H1 (cell line): ENCODE measurements around the gene EMC10. TPM values are rescaled to one million over a fixed set of nuclear protein-coding genes. Genes with fewer than 3 reads are reported as not detected.

Experiments
- CTCF ChIA-PET: fragments of 300-600 bp; sonication (Branson Sonifier 250); formaldehyde crosslinking; loops from one replicate; lab custom pipeline; 2021; ENCODE audit not compliant: partially characterized antibody; lab: Charles Lee
- POLR2A ChIA-PET: fragments of 300-600 bp; sonication (Branson Sonifier 250); formaldehyde crosslinking; loops from one replicate; lab custom pipeline; 2021; ENCODE audit warnings: inconsistent platforms; ENCODE audit not compliant: partially characterized antibody; lab: Charles Lee
- DNase-seq, 2 experiments: peaks; one replicate each; pipeline versions ENCODE4 v3.0.0 to v3.0.0-alpha.2; 2010 to 2022; ENCODE audit warnings: low spot score in 2 of 2, low read depth in 1 of 2, mixed read lengths in 1 of 2
- FAIRE-seq: peaks from 2 replicates; lab custom pipeline; 2011; peaks lifted over from hg19 to GRCh38; lab: Jason Lieb, UNC
- H2AFZ ChIP-seq: 2 replicates; pipeline ENCODE4 v1.8.1; 2012; ENCODE audit warnings: low read length, inconsistent platforms
- H2AK5ac ChIP-seq: 2 replicates; pipeline ENCODE4 v1.6.1; 2013; ENCODE audit warnings: low read depth, low read length
- H2BK120ac ChIP-seq: replicated peaks from 2 replicates; pipeline ENCODE3; 2013; ENCODE audit warnings: low read depth, low read length, inconsistent platforms
- H2BK12ac ChIP-seq: 2 replicates; pipeline ENCODE4 v1.6.1; 2013; ENCODE audit warnings: low read depth, low read length
- H2BK15ac ChIP-seq: 2 replicates; pipeline ENCODE4 v1.6.1; 2013; ENCODE audit warnings: low read length
- H2BK20ac ChIP-seq: 2 replicates; pipeline ENCODE4 v1.6.1; 2013; ENCODE audit warnings: low read length
- H2BK5ac ChIP-seq: 2 replicates; pipeline ENCODE4 v1.6.1; 2013; ENCODE audit warnings: low read depth, low read length
- H3K14ac ChIP-seq: 2 replicates; pipeline ENCODE4 v1.6.1; 2013; ENCODE audit warnings: inconsistent platforms; ENCODE audit not compliant: insufficient read length
- H3K18ac ChIP-seq: 2 replicates; pipeline ENCODE4 v1.6.1; 2013; ENCODE audit warnings: low read length; ENCODE audit errors: extremely low read depth
- H3K23ac ChIP-seq: 2 replicates; pipeline ENCODE4 v1.6.1; 2013; ENCODE audit warnings: inconsistent platforms; ENCODE audit not compliant: insufficient read length
- H3K23me2 ChIP-seq: 2 replicates; pipeline ENCODE4 v1.6.1; 2013; ENCODE audit warnings: low read depth, low read length
- H3K27ac ChIP-seq: 2 replicates; pipeline ENCODE4 v1.6.1; 2011; ENCODE audit warnings: low read depth, low read length, inconsistent platforms
- H3K27me3 ChIP-seq, 4 experiments: replicated peaks in 1 of 4; 1 replicate in 1 of 4; 2 replicates in 3 of 4; pipeline versions ENCODE4 v1.6.1 to v1.8.1; 2011 to 2013; ENCODE audit warnings: low read length in 3 of 4, mild to moderate bottlenecking in 3 of 4, inconsistent platforms in 2 of 4, mixed read lengths in 2 of 4, moderate library complexity in 1 of 4; ENCODE audit not compliant: control insufficient read depth in 3 of 4, insufficient read depth in 3 of 4; ENCODE audit errors: extremely low read depth in 1 of 4
- H3K36me3 ChIP-seq, 4 experiments: 2 replicates each; pipeline versions ENCODE4 v1.6.1 to v1.8.1; 2011 to 2013; ENCODE audit warnings: mild to moderate bottlenecking in 4 of 4, low read length in 3 of 4, moderate library complexity in 2 of 4, control low read depth in 1 of 4, inconsistent platforms in 1 of 4; ENCODE audit not compliant: insufficient read depth in 4 of 4, control insufficient read depth in 2 of 4
- H3K4ac ChIP-seq: replicated peaks from 2 replicates; pipeline ENCODE3; 2013; ENCODE audit warnings: low read length, low read depth, mixed read lengths, inconsistent platforms; ENCODE audit not compliant: insufficient read length
- H3K4me1 ChIP-seq, 4 experiments: replicated peaks in 1 of 4; 1 replicate in 1 of 4; 2 replicates in 3 of 4; pipeline versions ENCODE4 v1.6.1 to v1.8.1; 2011 to 2013; ENCODE audit warnings: low read length in 3 of 4, inconsistent platforms in 2 of 4, mixed read lengths in 1 of 4; ENCODE audit not compliant: insufficient read depth in 4 of 4, control insufficient read depth in 3 of 4
- H3K4me2 ChIP-seq, 2 experiments: 2 replicates each; pipeline versions ENCODE4 v1.6.1 to v1.8.1; 2011 to 2013; ENCODE audit warnings: low read depth in 2 of 2, low read length in 2 of 2, control low read depth in 1 of 2, inconsistent platforms in 1 of 2, mild to moderate bottlenecking in 1 of 2; ENCODE audit not compliant: insufficient read depth in 1 of 2
- H3K4me3 ChIP-seq, 4 experiments: fragments of 200-600, 300-600 bp in 1 of 4; sonication (generic), shearing (Covaris generic), sonication (Bioruptor Twin) in 1 of 4; 2 replicates each; pipeline versions ENCODE4 v1.5.1 to v1.8.1; 2011 to 2016; ENCODE audit warnings: low read length in 4 of 4, low read depth in 3 of 4, control low read depth in 2 of 4, inconsistent platforms in 2 of 4, mild to moderate bottlenecking in 2 of 4, mixed read lengths in 1 of 4, moderate library complexity in 1 of 4; ENCODE audit not compliant: insufficient read depth in 2 of 4; ENCODE audit errors: extremely low read depth in 1 of 4
- H3K56ac ChIP-seq: replicated peaks from 2 replicates; pipeline ENCODE3; 2013; ENCODE audit warnings: low read depth, mild to moderate bottlenecking, mixed read lengths, low read length, inconsistent platforms; ENCODE audit not compliant: insufficient read length
- H3K79me1 ChIP-seq: 2 replicates; pipeline ENCODE4 v1.6.1; 2013; ENCODE audit warnings: low read depth, low read length, control low read depth
- H3K79me2 ChIP-seq, 2 experiments: 2 replicates each; pipeline versions ENCODE4 v1.6.1 to v1.8.1; 2012 to 2013; ENCODE audit warnings: low read length in 2 of 2, mild to moderate bottlenecking in 2 of 2, inconsistent platforms in 1 of 2; ENCODE audit not compliant: insufficient read depth in 2 of 2, control insufficient read depth in 1 of 2
- H3K9ac ChIP-seq, 4 experiments: replicated peaks in 1 of 4; 1 replicate in 1 of 4; 2 replicates in 3 of 4; pipeline versions ENCODE4 v1.6.1 to v1.8.1; 2011 to 2013; ENCODE audit warnings: low read depth in 3 of 4, low read length in 3 of 4, control low read depth in 2 of 4, mild to moderate bottlenecking in 2 of 4, moderate library complexity in 2 of 4, inconsistent platforms in 1 of 4; ENCODE audit errors: extremely low read depth in 1 of 4
- H3K9me3 ChIP-seq, 2 experiments: 2 replicates each; pipeline versions ENCODE4 v1.6.1 to v1.8.1; 2012 to 2013; ENCODE audit warnings: mild to moderate bottlenecking in 2 of 2, moderate library complexity in 2 of 2, control low read depth in 1 of 2, inconsistent platforms in 1 of 2, low read depth in 1 of 2, low read length in 1 of 2, mixed read lengths in 1 of 2; ENCODE audit not compliant: insufficient read depth in 2 of 2
- H4K20me1 ChIP-seq, 2 experiments: replicated peaks in 1 of 2; 2 replicates each; pipeline versions ENCODE3 to v1.8.1; 2011 to 2013; ENCODE audit warnings: inconsistent platforms in 2 of 2, low read length in 2 of 2, mild to moderate bottlenecking in 1 of 2; ENCODE audit not compliant: insufficient read depth in 2 of 2, control insufficient read depth in 1 of 2
- H4K5ac ChIP-seq: 2 replicates; pipeline ENCODE4 v1.6.1; 2013; ENCODE audit warnings: low read length, low read depth, mixed read lengths, inconsistent platforms; ENCODE audit not compliant: insufficient read length
- H4K8ac ChIP-seq: 2 replicates; pipeline ENCODE4 v1.8.0; 2013; ENCODE audit warnings: mild to moderate bottlenecking, moderate library complexity, low read length, inconsistent platforms; ENCODE audit not compliant: insufficient read depth; ENCODE audit errors: extremely low read depth
- H4K91ac ChIP-seq: replicated peaks from 2 replicates; pipeline ENCODE3; 2013; ENCODE audit warnings: low read length, mixed read lengths, inconsistent platforms; ENCODE audit not compliant: insufficient read length
- ASH2L ChIP-seq: fragments of 200-600, 300-600 bp; sonication (generic); IDR thresholded peaks from one replicate; pipeline ENCODE4 v1.7.1; 2017; ENCODE audit warnings: low read length
- BACH1 ChIP-seq: IDR thresholded peaks from 2 replicates; pipeline ENCODE4 v1.6.1; 2012; ENCODE audit warnings: low read length, improper control_type of control experiment
- JUND ChIP-seq: IDR thresholded peaks from 2 replicates; pipeline ENCODE4 v1.6.1; 2011; ENCODE audit warnings: mild to moderate bottlenecking, improper control_type of control experiment, low read length
- POU5F1 ChIP-seq: IDR thresholded peaks from 2 replicates; pipeline ENCODE4 v1.6.1; 2011; ENCODE audit warnings: low read depth, mild to moderate bottlenecking, low read length, moderate library complexity
- SIX5 ChIP-seq: IDR thresholded peaks from 2 replicates; pipeline ENCODE4 v1.6.1; 2011; ENCODE audit warnings: mild to moderate bottlenecking, low read depth, low read length
- SP1 ChIP-seq: IDR thresholded peaks from 2 replicates; pipeline ENCODE4 v1.6.1; 2011; ENCODE audit warnings: low read depth, low read length
- SRF ChIP-seq: IDR thresholded peaks from 2 replicates; pipeline ENCODE4 v1.6.1; 2011; ENCODE audit warnings: mild to moderate bottlenecking, low read depth, low read length, moderate library complexity
- TCF12 ChIP-seq: IDR thresholded peaks from 2 replicates; pipeline ENCODE4 v1.6.1; 2011; ENCODE audit warnings: low read depth, mild to moderate bottlenecking, low read length
- WGBS, 2 experiments: shearing (Covaris generic) in 1 of 2; methylation state at CpG; one replicate each; pipeline versions ENCODE4 v1.1.6 to v1.1.7; 2013 to 2015; ENCODE audit warnings: low lambda C conversion rate in 2 of 2, mixed read lengths in 2 of 2, inconsistent platforms in 1 of 2, low coverage in 1 of 2, missing lambda C conversion rate in 1 of 2; ENCODE audit not compliant: insufficient replicate concordance in 2 of 2, insufficient coverage in 1 of 2, insufficient read length in 1 of 2; ENCODE audit errors: extremely low coverage in 1 of 2, missing lambda C conversion rate in 1 of 2; 5-methylcytosine and 5-hydroxymethylcytosine counted together
- polyA plus RNA-seq, 7 experiments: library from polyadenylated mRNA; depleted of rRNA in 3 of 7; stranded (reverse) in 5 of 7; unstranded in 2 of 7; fragments of >200 nt in 5 of 7; fragments of 200-250 nt in 2 of 7; gene quantifications; 1 replicate in 5 of 7; 2 replicates in 1 of 7; 4 replicates in 1 of 7; pipeline versions ENCODE4 v1.2.1 to v1.2.3, GENCODE V29; 2011 to 2013; ENCODE audit warnings: missing spikeins in 2 of 7, mixed read lengths in 2 of 7
- total RNA-seq: library from RNA; stranded (reverse); fragmentation: NEBNext Ultra II Directional; extraction: Animal tissue kit (Norgen Biotek cat#: 25700); gene quantifications from 2 replicates; pipeline ENCODE4 v1.2.1, GENCODE V29; 2021

EMC10 gene
- total and polyA plus RNA-seq, 2 of the 8 experiments (the other 6 are each of a cell fraction or from before 2014, with no cell fraction given), result 77.6 to 103 TPM

DNA sequence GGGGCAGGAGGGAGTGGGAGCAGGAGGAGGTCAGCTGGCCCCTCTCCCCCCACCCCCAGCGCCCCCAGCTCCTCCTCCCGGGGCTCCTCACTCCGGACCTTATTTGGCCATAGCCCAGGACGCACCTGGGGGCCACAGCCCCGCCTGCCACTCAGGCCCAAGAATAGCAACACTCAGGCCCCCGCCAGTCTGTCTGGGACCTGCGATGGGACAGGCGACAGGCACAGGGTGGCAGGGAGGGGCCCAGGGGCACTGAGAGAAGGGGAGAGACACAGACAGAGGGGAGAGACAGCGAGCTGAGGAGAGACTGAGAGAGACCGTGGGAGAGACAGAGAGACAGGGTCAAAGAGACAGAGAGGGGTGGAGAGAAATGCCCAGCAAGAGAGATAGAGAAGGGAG is 24.4 kb downstream of the EMC10 start:
- H2BK5ac ChIP-seq, result no peak overlapping the region; the same call in 1 of the 2 replicates
- H2BK15ac ChIP-seq, result no peak overlapping the region
- no peak overlapping the region for H2BK120ac ChIP-seq
- no peaks in the 10 kb centered on the region for H4K20me1 ChIP-seq
- H3K4me3 ChIP-seq, result no peak overlapping the region
- H3K27me3 ChIP-seq, result peaks cover 1 to 39% (median 36%) of the 10 kb centered on the region in 4 experiments
- no peak overlapping the region for H4K8ac ChIP-seq
- H2AFZ ChIP-seq, result no peak overlapping the region
- ChIA-PET POLR2A (interaction anchor here (0.6 to 1.7 kb wide), 6 partner anchors 8 to 1354 kb away, joined by 3 to 9 read pairs (median 3); partner anchors contain the start of gene JOSD2), CTCF (interaction anchor here (0.5 to 2.4 kb wide), 8 partner anchors 10 to 282 kb away, joined by 3 to 7 read pairs (median 4); partner anchors contain the start of gene JOSD2)
- H3K4me1 ChIP-seq, result peaks cover 0 to 9% (median 3%) of the 10 kb centered on the region in 4 experiments; a peak in 5 of 7 replicates
- H3K23me2 ChIP-seq, result peaks cover 3% of the 10 kb centered on the region; the same call in 1 of the 2 replicates
- no peak overlapping the region for H3K23ac ChIP-seq
- TF ChIP-seq SIX5 (no peak), POU5F1 (no peak), SRF (peak; percentile 64), ASH2L (no peak), BACH1 (no peak), JUND (no peak), SP1 (no peak), TCF12 (no peak)
- DNase-seq, result no peak
- no peaks in the 10 kb centered on the region for H3K36me3 ChIP-seq
- no peak overlapping the region for H2AK5ac ChIP-seq
- no peaks in the 10 kb centered on the region for H3K9me3 ChIP-seq
- H3K79me1 ChIP-seq, result no peaks in the 10 kb centered on the region; the same call in 1 of the 2 replicates
- H3K18ac ChIP-seq, result no peak overlapping the region; the same call in 1 of the 2 replicates
- no peak overlapping the region for H3K14ac ChIP-seq
- 43% methylated on average over 10 of the region's 10 CpGs; no CpG with 5 or more reads in 1 of the 2 experiments for WGBS, 2 experiments
- FAIRE-seq, result no peak
- H2BK12ac ChIP-seq, result no peak overlapping the region
- no peak overlapping the region for H4K91ac ChIP-seq
- H3K79me2 ChIP-seq, result no peaks in the 10 kb centered on the region
- H3K27ac ChIP-seq, result no peak overlapping the region
- H3K4ac ChIP-seq, result no peak overlapping the region
- no peak overlapping the region for H3K56ac ChIP-seq
- no peak overlapping the region for H4K5ac ChIP-seq
- no peak overlapping the region for H3K9ac ChIP-seq
- no peak overlapping the region for H2BK20ac ChIP-seq
- peak overlapping the region; percentile 65 to 66; a peak in 3 of 4 replicates for H3K4me2 ChIP-seq
